ENCODE data around the gene DDX1.

The DDX1 gene

GRCh38 chr2:15563227-15564100 lies 28.2 kb upstream of the DDX1 start:
- no peak for DNase-seq

- DNase-seq: no peak
Measured at GRCh38 chr2:15565392-15565791, 26.3 kb upstream of the DDX1 start.

DNA sequence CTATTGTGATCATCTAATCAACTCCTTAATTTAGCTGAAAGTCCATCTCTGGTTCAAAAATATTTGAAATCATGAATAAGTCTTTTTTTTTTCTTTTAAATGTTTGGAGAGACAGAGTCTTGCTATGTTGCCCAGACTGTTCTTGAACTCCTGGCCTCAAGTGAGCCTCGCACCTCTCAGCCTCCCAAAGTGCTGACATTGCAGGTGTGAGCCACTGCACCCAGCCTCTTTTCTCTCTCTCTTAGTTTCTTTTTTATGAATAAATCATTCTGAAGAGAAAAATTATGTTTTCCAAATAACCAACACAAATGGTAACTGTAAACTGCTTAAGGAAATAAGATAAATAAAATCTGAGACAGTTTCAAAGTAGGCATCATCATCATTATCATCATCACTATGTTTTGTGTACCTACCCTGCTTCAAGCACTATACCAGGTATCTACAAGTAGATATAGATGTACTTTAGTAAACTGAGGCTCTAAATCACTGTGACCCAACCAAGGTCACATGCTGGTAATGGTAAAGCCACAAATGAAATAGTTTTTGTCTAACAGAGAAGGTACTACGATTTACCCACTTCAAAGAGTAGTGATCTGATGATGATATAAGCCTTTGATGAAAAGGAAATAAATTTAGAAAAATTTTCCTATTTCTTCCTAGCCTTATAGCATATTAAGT lies 25.5 kb upstream of the DDX1 start:
- no peak for DNase-seq

- no peak for DNase-seq
Measured at GRCh38 chr2:15566912-15567311, 24.8 kb upstream of the DDX1 start.

DNA sequence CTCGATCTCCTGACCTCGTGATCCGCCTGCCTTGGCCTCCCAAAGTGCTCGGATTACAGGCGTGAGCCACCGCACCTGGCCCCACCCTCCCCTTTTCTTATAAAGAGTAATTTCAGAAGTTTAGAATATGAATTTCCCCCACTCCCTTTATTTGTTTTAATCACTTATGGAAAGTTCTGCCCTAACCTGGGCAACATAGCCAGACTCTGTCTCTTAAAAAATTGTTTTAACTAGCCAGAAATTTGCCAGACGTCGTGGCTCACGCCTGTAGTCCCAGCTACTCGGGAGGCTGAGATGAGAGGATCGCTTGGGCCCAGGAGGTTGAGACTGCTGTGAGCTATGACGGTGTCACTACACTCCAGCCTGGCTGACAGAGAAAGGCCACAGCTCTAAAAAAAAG lies 22.8 kb upstream of the DDX1 start:
- DNase-seq: no peak

- DNase-seq: no peak
Measured at GRCh38 chr2:15570104-15570503, 21.6 kb upstream of the DDX1 start.

DNA sequence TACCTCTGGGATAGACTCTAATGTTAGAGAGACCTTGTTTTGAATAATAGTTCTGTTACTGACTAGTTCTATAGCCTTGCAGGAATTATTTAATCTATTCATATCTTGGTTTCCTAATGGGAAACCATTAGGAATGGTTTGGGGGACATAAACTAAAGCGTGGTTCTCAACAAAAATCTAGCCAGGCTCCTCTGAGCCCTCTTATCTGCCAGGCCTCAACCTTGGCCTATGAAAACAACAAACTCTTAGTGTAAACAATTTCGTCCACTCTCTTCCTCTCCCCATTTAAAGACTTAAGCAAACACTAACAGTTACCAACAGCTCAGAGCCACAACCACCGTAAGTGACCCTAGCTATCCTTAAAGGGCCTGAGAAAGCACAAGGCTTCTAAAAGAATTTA lies 19.9 kb upstream of the DDX1 start:
- DNase-seq: no peak

GRCh38 chr2:15577071-15577735 lies 14.5 kb upstream of the DDX1 start:
- DNase-seq: peak; percentile 73

DNA sequence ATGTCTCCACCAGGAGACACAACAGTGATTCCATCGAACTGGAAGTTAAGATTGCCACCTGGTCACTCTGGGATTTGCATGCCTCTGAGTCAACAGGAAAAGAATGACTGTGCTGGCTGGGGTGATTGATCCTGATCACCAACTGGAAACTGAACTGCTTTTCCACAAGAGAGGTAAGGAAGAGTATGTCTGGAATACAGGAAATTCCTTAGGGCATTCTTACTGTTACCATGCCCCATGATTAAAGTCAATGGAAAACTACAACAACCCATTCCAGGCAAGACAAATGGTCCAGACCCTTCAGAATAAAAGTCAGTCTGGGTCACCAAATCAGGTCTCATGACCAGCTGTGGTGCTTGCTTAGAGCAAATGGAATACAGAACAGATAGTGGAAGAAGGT lies 12.0 kb upstream of the DDX1 start:
- no peak for DNase-seq

DNA sequence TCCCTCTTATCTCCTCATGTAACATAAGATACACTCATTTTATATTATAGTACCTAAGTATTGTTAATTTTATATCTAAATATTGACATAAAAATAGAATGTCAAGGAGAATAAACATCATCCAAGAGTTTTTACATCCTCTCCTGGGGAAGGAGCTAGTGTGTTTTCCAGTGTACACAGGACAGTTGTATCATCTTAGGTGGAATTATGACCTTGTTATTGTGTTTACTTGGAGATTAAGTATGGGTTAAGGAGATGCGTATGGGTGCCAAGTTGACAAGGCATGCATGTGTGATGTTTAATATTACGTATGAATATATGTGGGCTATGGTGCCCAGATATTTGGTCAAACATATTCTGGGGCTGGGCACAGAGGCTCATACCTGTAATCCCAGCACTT lies 11.2 kb upstream of the DDX1 start:
- no peak for DNase-seq

GRCh38 chr2:15582710-15583357 lies 8.8 kb upstream of the DDX1 start:
- DNase-seq: no peak

GRCh38 chr2:15583826-15584225 lies 7.8 kb upstream of the DDX1 start:
- DNase-seq: no peak

- no peak for DNase-seq
Measured at GRCh38 chr2:15584316-15584715, 7.4 kb upstream of the DDX1 start.

DNA sequence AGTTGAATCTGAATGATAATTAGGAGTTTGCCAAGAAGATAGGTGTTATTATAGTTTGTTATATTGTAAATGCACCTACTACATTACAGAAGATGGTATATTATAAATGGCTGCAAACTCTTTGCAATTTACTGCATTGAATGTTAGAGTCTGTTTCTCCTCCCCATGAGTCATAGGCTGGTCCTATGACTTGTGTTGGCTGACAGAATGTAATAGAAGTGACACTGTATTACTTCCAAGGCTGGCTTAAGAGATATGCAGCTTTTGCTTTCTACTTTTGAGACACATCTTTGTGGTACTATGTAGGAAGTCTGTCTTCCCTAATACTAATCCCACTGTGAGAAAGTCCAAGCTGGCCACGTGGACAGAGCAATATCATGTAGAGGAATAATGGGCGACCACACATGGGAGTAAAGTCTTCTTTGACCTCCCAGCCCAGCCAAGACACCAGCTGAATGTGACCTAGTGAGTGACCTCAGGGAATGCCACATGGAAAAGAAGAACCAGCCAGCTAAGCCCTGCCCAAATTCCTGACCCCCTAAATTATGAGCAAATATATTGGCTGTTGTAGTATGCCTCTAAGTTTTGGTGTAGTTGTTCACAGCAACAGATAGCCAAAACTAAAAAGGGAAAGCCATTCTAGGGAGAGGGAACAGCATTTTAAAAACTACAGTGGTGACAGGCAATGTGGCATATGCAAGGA lies 6.8 kb upstream of the DDX1 start:
- DNase-seq: peak; percentile 25

DNA sequence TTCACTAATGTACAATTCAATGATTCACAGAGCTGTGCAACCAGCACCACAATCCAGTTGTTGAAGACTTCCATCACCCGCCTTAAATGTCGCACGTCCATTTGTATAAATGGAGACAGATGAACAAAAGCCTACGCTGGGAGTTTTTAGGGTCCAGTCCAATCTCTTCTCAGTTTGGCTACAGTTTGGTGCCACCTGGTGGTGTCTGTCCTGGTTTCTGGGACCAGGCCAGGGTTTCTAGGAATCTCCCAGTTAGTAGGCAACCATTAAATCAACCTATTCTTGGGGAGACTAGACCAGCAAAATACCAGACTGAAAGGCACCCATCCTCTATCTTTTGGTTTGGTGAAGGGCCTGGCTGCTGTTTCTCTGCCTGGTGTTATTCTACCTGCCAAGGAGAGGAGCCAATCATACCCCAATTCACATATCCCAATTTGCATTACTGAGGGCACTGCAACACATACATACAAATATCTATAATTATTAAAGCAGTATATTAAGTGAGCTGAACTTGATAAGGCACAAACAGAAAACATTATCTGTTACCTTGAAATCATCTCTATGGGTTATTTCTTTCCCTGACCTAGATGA lies 3.2 kb upstream of the DDX1 start:
- DNase-seq: peak; percentile 19

DNA sequence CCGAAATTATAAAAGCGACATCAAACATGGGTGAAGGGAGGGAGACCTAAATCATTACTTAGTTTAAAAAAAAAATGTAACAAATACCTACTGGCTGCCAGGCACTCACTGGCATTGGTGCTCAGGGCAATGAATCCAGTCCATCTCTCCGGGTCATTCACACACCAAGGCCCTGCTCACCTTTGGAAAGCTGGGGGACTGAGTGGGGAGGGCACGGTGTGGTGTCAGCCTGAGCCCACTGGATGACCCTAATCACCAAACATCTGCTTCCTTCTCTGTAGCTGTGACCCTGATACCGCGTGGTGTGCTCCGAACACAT lies 336 bp upstream of the DDX1 start:
- DNase-seq: no peak

DNA sequence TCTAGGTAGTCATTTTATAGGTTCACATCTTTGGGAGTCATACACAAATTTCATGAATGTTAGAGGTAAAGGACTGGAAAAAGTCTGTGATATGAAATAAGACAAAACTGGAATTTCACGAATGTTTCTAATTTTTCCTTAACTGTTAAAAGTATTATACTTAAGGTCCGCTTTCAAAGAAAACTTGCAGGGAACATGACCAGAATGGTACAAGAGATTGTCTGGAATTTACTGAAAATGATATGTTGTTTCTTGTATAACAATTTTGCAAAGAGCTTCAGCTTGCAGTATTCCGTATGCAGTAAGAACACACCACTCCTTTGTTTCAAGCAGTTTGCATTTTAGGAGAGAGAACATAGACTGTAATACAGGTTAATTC lies 1.6 kb downstream of the DDX1 start:
- DNase-seq: no peak

- no peak for DNase-seq
Measured at GRCh38 chr2:15594291-15595256, 2.9 kb downstream of the DDX1 start.

GRCh38 chr2:15595342-15595905 lies 3.8 kb downstream of the DDX1 start:
- DNase-seq: no peak

DNA sequence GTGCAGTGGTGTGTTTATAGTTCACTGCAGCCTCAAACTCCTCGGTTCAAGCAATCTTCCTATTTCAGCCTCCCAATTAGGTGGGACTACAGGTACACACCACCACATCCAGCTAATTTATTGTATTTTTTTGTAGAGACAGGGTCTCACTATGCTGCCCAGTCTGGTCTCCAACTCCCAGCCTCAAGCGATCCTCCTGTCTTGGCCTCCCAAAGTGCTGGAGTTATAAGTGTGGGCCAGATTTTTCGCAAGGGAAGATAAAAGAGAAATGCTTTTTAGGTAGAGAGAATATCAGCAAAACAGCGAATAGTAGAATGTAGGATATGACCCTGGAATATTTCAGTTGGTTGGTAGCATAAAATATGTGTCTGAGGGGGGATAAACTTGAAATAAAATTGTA lies 4.3 kb downstream of the DDX1 start:
- DNase-seq: no peak

GRCh38 chr2:15596350-15596749 lies 4.7 kb downstream of the DDX1 start:
- DNase-seq: no peak
